Measurements from ENCODE around the gene SDS.

- no peak for TF ChIP-seq CTCF (IDR thresholded peaks at IDR 0.05; ENCODE audit: low read length)
- TF ChIP-seq EZH2 (optimal IDR thresholded peaks at IDR 0.05; ENCODE audit: low read depth, low read length), result no peak
- TF ChIP-seq EZH2phosphoT487 (IDR thresholded peaks at IDR 0.05; ENCODE audit: low read length), result no peak
Observed at GRCh38 chr12:113440947-113441782, 37.5 kb upstream of the SDS start.

Measured in MM.1S (cell line).